ENCODE data around the gene ATG9A.
A peak's percentile ranks its signal among the peaks of the same experiment; 100 is the strongest.

ATG9A gene

GRCh38 chr2:219277703-219278654, 48.5 kb upstream of the ATG9A start (continued):
- TF ChIP-seq ZSCAN5A (tag by site-specific recombination; IDR thresholded peaks at IDR 0.05) (no peak), ZNF571 (tag by site-specific recombination; IDR thresholded peaks at IDR 0.05) (no peak), TCF7L2 (IDR thresholded peaks at IDR 0.05; ENCODE audit: borderline replicate concordance, low read depth, low read length) (no peak), ZFP41 (tag by site-specific recombination; IDR thresholded peaks at IDR 0.05; ENCODE audit: borderline replicate concordance) (no peak), ZNF239 (tag by site-specific recombination; IDR thresholded peaks at IDR 0.05) (no peak), HOXC10 (CRISPR knock-in tag; IDR thresholded peaks at IDR 0.05) (no peak), ZNF626 (tag by site-specific recombination; IDR thresholded peaks at IDR 0.05) (no peak), ZNF549 (tag by site-specific recombination; IDR thresholded peaks at IDR 0.05) (no peak), PRDM10 (tag by site-specific recombination; IDR thresholded peaks at IDR 0.05) (peak; percentile 40), ZNF23 (tag by site-specific recombination; IDR thresholded peaks at IDR 0.05; ENCODE audit: borderline replicate concordance) (no peak), ZBTB48 (tag by site-specific recombination; IDR thresholded peaks at IDR 0.05) (no peak), ZNF24 (tag by site-specific recombination; IDR thresholded peaks at IDR 0.05) (no peak), ATF2 (tag by site-specific recombination; IDR thresholded peaks at IDR 0.05; ENCODE audit: low read depth) (no peak), KLF7 (tag by site-specific recombination; IDR thresholded peaks at IDR 0.05; ENCODE audit: borderline replicate concordance) (no peak), ZNF692 (tag by site-specific recombination; IDR thresholded peaks at IDR 0.05) (no peak), ZNF473 (tag by site-specific recombination; IDR thresholded peaks at IDR 0.05) (no peak), SP2 (tag by site-specific recombination; IDR thresholded peaks at IDR 0.05) (peak; percentile 25), ZNF513 (tag by site-specific recombination; IDR thresholded peaks at IDR 0.05) (no peak), ZNF274 (IDR thresholded peaks at IDR 0.05; ENCODE audit: low read length) (no peak), ZNF274 (tag by site-specific recombination; IDR thresholded peaks at IDR 0.05; ENCODE audit: borderline replicate concordance) (no peak), ZNF48 (tag by site-specific recombination; IDR thresholded peaks at IDR 0.05) (no peak), TRIM28 (IDR thresholded peaks at IDR 0.05; ENCODE audit: borderline replicate concordance, low read length) (peak; percentile 59; the same call in 1 of the 2 replicates), PRDM1 (tag by site-specific recombination; IDR thresholded peaks at IDR 0.05) (no peak), ZNF211 (tag by site-specific recombination; IDR thresholded peaks at IDR 0.05; ENCODE audit: low read depth) (no peak), ZNF660 (tag by site-specific recombination; IDR thresholded peaks at IDR 0.05) (no peak), SALL2 (tag by site-specific recombination; IDR thresholded peaks at IDR 0.05; ENCODE audit: borderline replicate concordance) (no peak), PBX3 (CRISPR knock-in tag; IDR thresholded peaks at IDR 0.05) (no peak), SETDB1 (IDR thresholded peaks at IDR 0.05; ENCODE audit: insufficient read length, low read length) (no peak), ZNF544 (tag by site-specific recombination; IDR thresholded peaks at IDR 0.05) (no peak)

Measured in HEK293 (cell line).